ENCODE data around the gene DUOX1. TPM values are rescaled to one million over a fixed set of nuclear protein-coding genes. Genes with fewer than 3 reads are reported as not detected.

The DUOX1 gene
- total RNA-seq, 4 donors from 2014 or later, result 0.14 to 4.1 (median 0.64) TPM; not detected in 1

DNA sequence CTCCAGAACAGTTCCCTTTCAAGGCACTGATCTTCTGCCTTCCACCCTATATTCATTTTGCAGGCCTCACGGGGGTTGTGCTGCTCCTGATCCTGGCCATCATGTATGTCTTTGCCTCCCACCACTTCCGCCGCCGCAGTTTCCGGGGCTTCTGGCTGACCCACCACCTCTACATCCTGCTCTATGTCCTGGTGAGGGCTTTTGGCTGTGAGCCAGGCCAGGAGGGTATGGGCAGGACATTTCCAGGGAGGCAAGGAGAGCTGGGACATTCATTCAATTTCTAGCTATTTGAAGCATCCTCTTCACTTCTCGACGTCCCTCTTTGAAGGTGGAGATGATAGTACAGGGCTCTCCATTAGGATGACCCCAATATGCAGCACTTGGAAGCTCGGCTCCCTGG, 25.9 kb downstream of the DUOX1 start:
- TF ChIP-seq, protein P1, sequence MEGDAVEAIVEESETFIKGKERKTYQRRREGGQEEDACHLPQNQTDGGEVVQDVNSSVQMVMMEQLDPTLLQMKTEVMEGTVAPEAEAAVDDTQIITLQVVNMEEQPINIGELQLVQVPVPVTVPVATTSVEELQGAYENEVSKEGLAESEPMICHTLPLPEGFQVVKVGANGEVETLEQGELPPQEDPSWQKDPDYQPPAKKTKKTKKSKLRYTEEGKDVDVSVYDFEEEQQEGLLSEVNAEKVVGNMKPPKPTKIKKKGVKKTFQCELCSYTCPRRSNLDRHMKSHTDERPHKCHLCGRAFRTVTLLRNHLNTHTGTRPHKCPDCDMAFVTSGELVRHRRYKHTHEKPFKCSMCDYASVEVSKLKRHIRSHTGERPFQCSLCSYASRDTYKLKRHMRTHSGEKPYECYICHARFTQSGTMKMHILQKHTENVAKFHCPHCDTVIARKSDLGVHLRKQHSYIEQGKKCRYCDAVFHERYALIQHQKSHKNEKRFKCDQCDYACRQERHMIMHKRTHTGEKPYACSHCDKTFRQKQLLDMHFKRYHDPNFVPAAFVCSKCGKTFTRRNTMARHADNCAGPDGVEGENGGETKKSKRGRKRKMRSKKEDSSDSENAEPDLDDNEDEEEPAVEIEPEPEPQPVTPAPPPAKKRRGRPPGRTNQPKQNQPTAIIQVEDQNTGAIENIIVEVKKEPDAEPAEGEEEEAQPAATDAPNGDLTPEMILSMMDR (IDR thresholded peaks at IDR 0.05), result no peak
- TF ChIP-seq POLR2AphosphoS5 (IDR thresholded peaks at IDR 0.05) (no peak), EP300 (IDR thresholded peaks at IDR 0.05; ENCODE audit: low read depth) (no peak)
- no peaks in the 10 kb centered on the region for H3K4me1 ChIP-seq
- H3K4me3 ChIP-seq, result no peak overlapping the region
- no peak for DNase-seq
- H3K36me3 ChIP-seq, result no peaks in the 10 kb centered on the region
- intact Hi-C loops (cut with DNase I; ENCODE audit: low total_unique reads) (loop anchor here (1.0 kb wide), 1 partner anchor 9 kb away; no protein-coding TSS in a partner anchor), in situ Hi-C loops (cut with MboI; ENCODE audit: low pct_ligation_motif_present in 1 of 4, low pct_unique_long_range_greater_than_20kb in 1 of 4, low sequenced_read_pairs in 3 of 4) (loop anchor here in 2 of 4 donors (25.0 kb wide), 2 partner anchors 232 to 457 kb away; partner anchors contain the start of gene GATM (in 1 of the 2))
- WGBS, 2 donors (ENCODE audit: low coverage in 1 of 2), result 79% methylated on average over 8 of the region's 8 CpGs; no CpG with 5 or more reads in 1 of the 2 donors
- H3K9me3 ChIP-seq, result no peaks in the 10 kb centered on the region
- H3K27me3 ChIP-seq, result no peaks in the 10 kb centered on the region
- no peak overlapping the region for H3K27ac ChIP-seq

DNA sequence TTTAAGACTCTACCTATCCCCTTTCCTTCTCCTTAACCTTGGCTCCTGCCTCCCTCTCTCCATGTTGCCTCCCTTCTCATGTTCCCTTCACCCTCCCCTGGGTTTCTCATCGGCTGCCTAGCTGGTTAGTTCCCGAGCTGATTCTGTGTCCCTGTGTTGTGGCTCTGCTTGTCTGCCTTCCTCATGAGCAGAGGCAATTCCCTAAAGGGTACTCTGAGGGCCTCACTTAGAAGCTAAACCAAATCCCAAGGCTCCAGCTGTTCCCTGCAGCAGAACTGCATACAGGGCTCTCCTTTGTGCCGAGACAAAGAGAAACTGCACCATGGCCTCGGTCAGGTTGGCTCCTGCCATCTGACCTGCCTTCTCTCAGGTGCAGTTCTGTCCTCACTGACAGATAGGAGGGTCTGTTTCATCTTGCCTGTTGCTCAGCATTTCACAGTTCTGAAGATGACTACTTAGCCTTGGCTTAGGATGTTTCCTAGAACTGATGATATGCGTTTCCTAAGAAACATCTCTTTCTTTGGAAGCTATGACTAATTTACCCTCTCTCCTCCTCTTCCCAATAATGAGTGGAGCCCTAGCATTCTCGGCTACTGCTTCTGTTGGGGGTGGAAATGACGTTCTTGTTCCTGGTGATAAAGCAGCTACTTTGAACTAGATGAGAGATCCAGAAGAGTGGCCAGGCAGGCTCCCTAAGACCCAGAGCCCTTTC, 27.1 kb downstream of the DUOX1 start:
- TF ChIP-seq POLR2A (IDR thresholded peaks at IDR 0.05) (no peak), EP300 (IDR thresholded peaks at IDR 0.05; ENCODE audit: low read depth) (no peak), POLR2AphosphoS5 (IDR thresholded peaks at IDR 0.05) (no peak)
- TF ChIP-seq, protein P1 (IDR thresholded peaks at IDR 0.05), result no peak
- Histone ChIP-seq H3K4me1 (no peaks in the 10 kb centered on the region), H3K36me3 (no peaks in the 10 kb centered on the region), H3K27ac (no peak overlapping the region), H3K9me3 (no peaks in the 10 kb centered on the region), H3K27me3 (no peaks in the 10 kb centered on the region), H3K4me3 (no peak overlapping the region)
- WGBS, 2 donors (ENCODE audit: low coverage in 1 of 2), result 70 to 87% methylated on average over 4 to 7 of the region's 7 CpGs
- DNase-seq, result no peak
- intact Hi-C loops (cut with DNase I; ENCODE audit: low total_unique reads), result loop anchor here (1.0 kb wide), 1 partner anchor 11 kb away; no protein-coding TSS in a partner anchor
- in situ Hi-C loops (cut with MboI; ENCODE audit: low pct_ligation_motif_present in 1 of 4, low pct_unique_long_range_greater_than_20kb in 1 of 4, low sequenced_read_pairs in 3 of 4), result loop anchor here in 2 of 4 donors (25.0 kb wide), 2 partner anchors 230 to 455 kb away; partner anchors contain the start of gene GATM (in 1 of the 2)

DNA sequence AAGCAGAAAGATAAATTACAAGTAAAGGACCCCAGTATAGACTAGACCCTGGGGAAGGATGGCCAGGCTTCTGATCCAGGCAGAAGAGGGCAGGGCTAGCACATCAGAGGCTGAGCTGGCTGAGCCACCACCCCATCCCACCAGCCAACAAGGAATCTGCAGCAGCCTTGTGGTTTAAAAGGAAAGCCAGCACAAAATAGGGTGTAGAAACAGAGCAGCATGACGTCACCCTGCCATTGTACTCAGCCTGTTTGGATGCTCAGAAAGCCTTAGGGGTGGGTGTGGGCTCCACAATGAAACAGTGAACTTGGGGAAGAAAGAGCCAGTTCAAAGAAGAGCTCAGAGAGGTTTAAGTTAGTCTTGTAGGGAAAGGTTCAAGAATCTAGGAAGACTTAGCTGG, 28.2 kb downstream of the DUOX1 start:
- in situ Hi-C loops (cut with MboI; ENCODE audit: low pct_ligation_motif_present in 1 of 4, low pct_unique_long_range_greater_than_20kb in 1 of 4, low sequenced_read_pairs in 3 of 4), result loop anchor here in 2 of 4 donors (25.0 kb wide), 2 partner anchors 229 to 454 kb away; partner anchors contain the start of gene GATM (in 1 of the 2)
- Histone ChIP-seq H3K4me1 (peaks cover 0 to 5% (median 2%) of the 10 kb centered on the region in 4 donors), H3K27me3 (no peaks in the 10 kb centered on the region), H3K27ac (no peak overlapping the region), H3K36me3 (no peaks in the 10 kb centered on the region), H3K9me3 (no peaks in the 10 kb centered on the region), H3K4me3 (no peak overlapping the region)
- no peak for DNase-seq
- intact Hi-C loops (cut with DNase I; ENCODE audit: low total_unique reads), result no loop called here
- 67 to 76% methylated on average over 1 of the region's 1 CpG for WGBS, 2 donors (ENCODE audit: low coverage in 1 of 2)
- no peak for TF ChIP-seq POLR2AphosphoS5 (IDR thresholded peaks at IDR 0.05)
- TF ChIP-seq, protein P1 (IDR thresholded peaks at IDR 0.05), result no peak
- TF ChIP-seq EP300 (IDR thresholded peaks at IDR 0.05; ENCODE audit: low read depth), result no peak

DNA sequence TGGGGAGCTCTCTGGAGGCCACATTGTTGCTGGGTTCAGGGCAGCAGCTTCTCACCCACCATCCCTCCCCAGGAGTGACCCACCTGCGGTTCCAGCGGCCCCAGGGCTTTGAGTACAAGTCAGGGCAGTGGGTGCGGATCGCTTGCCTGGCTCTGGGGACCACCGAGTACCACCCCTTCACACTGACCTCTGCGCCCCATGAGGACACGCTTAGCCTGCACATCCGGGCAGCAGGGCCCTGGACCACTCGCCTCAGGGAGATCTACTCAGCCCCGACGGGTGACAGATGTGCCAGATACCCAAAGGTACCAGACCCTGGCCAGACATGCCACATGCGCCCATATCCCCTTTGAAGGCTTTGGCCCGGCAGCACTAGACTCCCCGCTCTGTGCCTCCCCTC, 31.9 kb downstream of the DUOX1 start:
- no peaks in the 10 kb centered on the region for H3K27me3 ChIP-seq
- peaks cover 10 to 21% (median 12%) of the 10 kb centered on the region in 4 donors for H3K4me1 ChIP-seq
- in situ Hi-C loops (cut with MboI; ENCODE audit: low pct_ligation_motif_present in 1 of 4, low pct_unique_long_range_greater_than_20kb in 1 of 4, low sequenced_read_pairs in 3 of 4) (loop anchor here in 2 of 4 donors (25.0 kb wide), 2 partner anchors 226 to 451 kb away; partner anchors contain the start of gene GATM (in 1 of the 2)), intact Hi-C loops (cut with DNase I; ENCODE audit: low total_unique reads) (loop anchor here (10.0 kb wide), 1 partner anchor 233 kb away; no protein-coding TSS in a partner anchor)
- 92% methylated on average over 12 of the region's 14 CpGs; no CpG with 5 or more reads in 1 of the 2 donors for WGBS, 2 donors (ENCODE audit: low coverage in 1 of 2)
- H3K9me3 ChIP-seq, result no peaks in the 10 kb centered on the region
- H3K27ac ChIP-seq, result no peak overlapping the region
- DNase-seq, result no peak
- H3K4me3 ChIP-seq, result no peak overlapping the region
- no peak for TF ChIP-seq EP300 (IDR thresholded peaks at IDR 0.05; ENCODE audit: low read depth)
- no peak for TF ChIP-seq POLR2A (IDR thresholded peaks at IDR 0.05)
- no peak for TF ChIP-seq POLR2AphosphoS5 (IDR thresholded peaks at IDR 0.05)
- TF ChIP-seq, protein P1 (IDR thresholded peaks at IDR 0.05), result no peak
- H3K36me3 ChIP-seq, result no peaks in the 10 kb centered on the region
